Rectal smooth muscle tissue (tissue), 1 donor: Measurements from ENCODE around the gene NBPF9.
"Not testable (repeated sequence)": the region's sequence is repeated elsewhere in the genome, so short reads cannot be mapped to it uniquely, and the experiment has no call there.

Source experiments
- H3K27ac ChIP-seq: one replicate; pipeline ENCODE4 v1.7.0; 2013; ENCODE audit warnings: low read depth, low read length, inconsistent platforms
- H3K27me3 ChIP-seq: one replicate; pipeline ENCODE4 v1.7.0; 2013; ENCODE audit warnings: low read length; ENCODE audit not compliant: control insufficient read depth, insufficient read depth
- H3K36me3 ChIP-seq: one replicate; pipeline ENCODE4 v1.7.0; 2013; ENCODE audit warnings: low read length; ENCODE audit not compliant: control insufficient read depth, insufficient read depth
- H3K4me1 ChIP-seq: one replicate; pipeline ENCODE4 v1.7.0; 2013; ENCODE audit warnings: low read length; ENCODE audit not compliant: control insufficient read depth, insufficient read depth
- H3K4me3 ChIP-seq: one replicate; pipeline ENCODE4 v1.7.0; 2013; ENCODE audit warnings: low read length
- H3K9ac ChIP-seq: one replicate; pipeline ENCODE4 v1.7.0; 2013; ENCODE audit warnings: low read length

The NBPF9 gene

DNA sequence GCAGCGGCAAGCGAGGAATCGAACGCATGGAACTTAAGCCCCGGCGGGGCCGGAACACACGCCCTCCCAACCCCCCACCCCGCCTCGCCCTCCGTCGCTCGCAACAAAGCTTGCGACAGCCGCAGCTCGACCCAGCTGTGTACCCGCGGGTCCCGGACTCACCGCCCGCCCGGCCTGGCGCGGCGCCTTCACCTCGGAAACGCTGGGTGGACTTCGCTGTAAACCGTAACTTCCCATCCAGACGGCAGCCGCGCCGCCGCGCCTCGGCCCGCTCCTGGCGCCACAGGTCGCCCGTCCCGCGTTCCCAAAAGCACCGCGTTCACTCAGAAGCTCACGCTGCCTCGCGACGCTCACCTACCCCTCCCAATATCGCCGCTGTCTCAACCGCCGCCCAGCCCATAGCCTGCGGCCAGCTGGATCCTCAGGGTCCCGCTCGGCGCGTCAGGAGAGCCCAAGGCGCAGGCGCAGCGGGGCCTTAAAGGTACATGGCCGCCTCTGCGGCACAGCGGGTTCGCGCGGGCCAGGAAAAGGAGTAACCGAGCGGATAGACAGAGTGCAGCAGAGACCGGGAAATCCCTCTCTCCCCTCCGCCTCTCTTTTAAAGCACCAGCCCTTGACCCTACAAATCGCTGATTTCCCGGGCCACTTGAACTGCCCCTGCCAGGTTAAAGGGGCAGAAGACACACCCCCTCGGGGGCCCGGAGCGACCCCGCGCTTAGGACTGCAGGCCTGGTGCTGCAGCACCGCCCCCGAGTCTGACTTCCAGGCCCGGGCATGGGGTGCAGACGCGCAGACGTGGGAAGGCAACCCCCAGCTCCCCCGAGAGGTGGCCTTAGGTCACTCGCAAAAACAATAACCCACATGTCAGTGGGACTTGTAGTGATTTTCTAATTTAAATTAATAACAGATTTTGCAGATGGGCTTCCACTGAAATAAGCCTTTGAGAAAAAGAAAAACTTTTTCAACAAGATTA lies at the start of gene NBPF9:
Gene NBPF9 (minus strand): TSS at position 443 of the 973 bp plus-strand sequence. CDS start 21,412 bp downstream, outside the sequence.
- not testable (repeated sequence) for H3K9ac ChIP-seq, H3K27me3 ChIP-seq, H3K36me3 ChIP-seq, H3K4me1 ChIP-seq, H3K27ac ChIP-seq
- peak within 1 kb of the TSS; percentile 46 for H3K4me3 ChIP-seq

DNA sequence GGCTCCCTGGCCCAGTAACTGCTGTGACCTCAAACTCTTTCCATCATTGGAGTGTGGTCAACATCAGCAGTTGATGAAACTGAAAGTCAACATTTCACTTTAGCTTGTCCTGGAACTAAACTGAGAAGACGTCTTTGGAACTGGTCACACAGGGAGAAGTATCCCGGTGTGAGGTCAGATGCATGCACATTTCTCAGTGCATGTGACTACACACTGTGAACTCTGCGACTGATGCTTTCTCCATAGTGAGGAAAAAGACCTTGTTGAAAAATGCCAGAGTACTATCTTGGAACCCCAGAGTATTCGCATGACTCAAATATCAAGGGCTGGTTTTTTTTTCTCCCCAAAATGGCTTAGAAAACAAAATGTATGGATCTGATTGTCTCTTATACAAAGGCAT lies 46.6 kb upstream of the NBPF9 start:
- not testable (repeated sequence) for H3K4me3 ChIP-seq, H3K27ac ChIP-seq, H3K4me1 ChIP-seq, H3K36me3 ChIP-seq, H3K27me3 ChIP-seq, H3K9ac ChIP-seq

DNA sequence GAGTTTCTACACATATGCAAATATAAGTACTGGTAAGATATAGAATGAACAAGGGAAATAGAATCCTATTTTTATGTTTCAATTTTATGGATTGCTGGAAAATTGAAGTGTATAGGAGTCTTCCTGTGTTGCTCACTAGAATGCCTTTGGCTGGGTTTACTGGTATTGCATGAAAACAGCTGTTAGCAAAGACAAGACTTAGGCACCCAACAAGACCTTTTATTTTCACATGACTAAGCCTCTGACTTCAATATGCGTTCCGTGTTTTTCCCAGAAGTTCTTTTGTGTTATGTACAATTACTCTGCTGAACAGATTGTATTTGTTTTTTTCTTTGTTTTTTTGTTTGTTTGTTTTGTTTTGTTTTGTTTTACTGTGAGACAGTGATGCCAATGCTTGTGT lies 34.2 kb upstream of the NBPF9 start:
- H3K4me3 ChIP-seq, H3K27me3 ChIP-seq, H3K36me3 ChIP-seq, H3K9ac ChIP-seq, H3K4me1 ChIP-seq, H3K27ac ChIP-seq: not testable (repeated sequence)

- H3K27me3 ChIP-seq, H3K4me3 ChIP-seq, H3K27ac ChIP-seq, H3K4me1 ChIP-seq, H3K9ac ChIP-seq, H3K36me3 ChIP-seq: not testable (repeated sequence)
These were observed 27.6 kb upstream of the NBPF9 start for GRCh38 chr1:149130938-149131337.

- H3K27me3 ChIP-seq, H3K4me1 ChIP-seq, H3K9ac ChIP-seq, H3K36me3 ChIP-seq, H3K4me3 ChIP-seq, H3K27ac ChIP-seq: not testable (repeated sequence)
These were observed 25.9 kb upstream of the NBPF9 start for GRCh38 chr1:149129245-149129644.

DNA sequence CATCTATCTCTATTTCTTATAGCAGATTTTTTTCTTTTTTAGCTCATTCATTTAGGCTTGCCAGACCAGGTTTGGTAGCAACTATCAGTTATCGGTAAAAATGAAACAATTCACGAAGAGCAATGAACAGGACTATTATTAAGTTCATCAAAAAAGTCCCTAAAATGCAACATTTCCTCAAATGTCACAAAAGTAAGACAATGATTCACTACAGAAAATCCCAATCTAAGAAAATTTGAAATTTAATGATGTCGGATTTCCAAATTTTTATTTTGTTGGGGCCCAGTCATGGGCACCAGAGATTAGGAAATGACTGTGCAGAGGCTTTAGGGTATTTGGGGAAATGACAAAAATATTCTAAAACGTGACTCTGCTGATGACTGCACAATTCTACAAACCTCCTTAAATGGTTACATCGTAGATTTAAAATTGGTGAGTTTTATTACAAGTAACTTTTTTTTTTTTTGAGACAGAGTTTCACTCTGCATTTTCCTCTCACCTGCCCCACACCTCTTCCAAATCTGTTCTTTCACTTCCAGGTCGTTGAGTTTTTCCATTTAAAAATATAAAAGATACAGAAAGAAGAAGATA lies 23.3 kb upstream of the NBPF9 start:
- not testable (repeated sequence) for H3K4me3 ChIP-seq, H3K9ac ChIP-seq, H3K27me3 ChIP-seq, H3K4me1 ChIP-seq, H3K36me3 ChIP-seq, H3K27ac ChIP-seq

DNA sequence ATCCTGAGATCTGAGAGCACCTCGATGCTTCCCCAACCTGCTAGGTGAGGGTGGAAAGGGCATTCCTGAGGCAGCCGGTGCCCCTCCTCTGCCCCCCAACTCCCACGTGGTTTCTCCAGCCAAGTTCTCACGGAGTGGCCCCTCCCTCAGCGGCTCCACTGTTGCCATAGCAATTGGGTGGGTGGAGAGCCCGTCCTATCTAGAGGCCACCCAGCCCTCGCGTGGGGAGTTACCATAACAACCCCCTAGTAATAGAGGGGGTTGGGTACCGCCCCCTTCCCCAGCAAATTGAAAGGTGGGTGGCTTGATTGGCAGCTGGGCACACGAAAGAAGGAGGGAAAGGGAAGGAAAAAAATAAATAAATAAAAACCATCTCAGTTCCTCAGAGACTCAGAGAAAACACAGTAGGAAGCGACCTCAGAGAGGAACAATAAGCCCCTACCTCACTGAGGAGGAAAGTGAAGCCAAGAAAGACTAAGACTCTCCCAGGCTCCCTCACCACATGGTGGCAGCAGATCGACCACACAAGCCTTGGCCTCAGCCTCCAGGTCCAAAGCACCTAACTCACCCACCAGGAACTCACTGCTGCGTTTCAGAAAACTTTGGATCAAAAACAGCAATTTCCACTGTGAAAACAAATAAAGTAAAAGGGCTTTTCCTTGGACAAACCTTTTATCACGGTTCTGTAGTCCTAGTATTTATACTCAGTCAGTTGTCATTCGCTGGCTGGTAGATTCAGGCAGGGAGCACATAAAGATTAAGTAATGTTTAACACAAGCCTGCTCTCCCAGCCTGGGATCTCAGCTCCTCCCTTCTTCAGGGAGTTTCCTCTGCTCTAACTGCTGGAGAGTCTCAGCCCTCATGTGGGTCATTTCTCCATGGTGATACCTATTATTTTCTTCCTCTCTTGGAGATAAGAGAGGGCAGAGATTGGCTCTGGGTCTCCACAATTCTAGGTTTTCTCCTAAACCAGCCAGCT lies 20.9 kb upstream of the NBPF9 start:
- H3K9ac ChIP-seq, H3K27ac ChIP-seq, H3K27me3 ChIP-seq, H3K4me1 ChIP-seq, H3K36me3 ChIP-seq, H3K4me3 ChIP-seq: not testable (repeated sequence)

GRCh38 chr1:149112828-149113227 lies 9.5 kb upstream of the NBPF9 start:
- H3K27me3 ChIP-seq, H3K9ac ChIP-seq, H3K4me3 ChIP-seq, H3K27ac ChIP-seq, H3K4me1 ChIP-seq, H3K36me3 ChIP-seq: not testable (repeated sequence)

- H3K9ac ChIP-seq, H3K4me1 ChIP-seq, H3K36me3 ChIP-seq, H3K4me3 ChIP-seq, H3K27ac ChIP-seq, H3K27me3 ChIP-seq: not testable (repeated sequence)
These were observed 7.0 kb upstream of the NBPF9 start for GRCh38 chr1:149110343-149110742.

DNA sequence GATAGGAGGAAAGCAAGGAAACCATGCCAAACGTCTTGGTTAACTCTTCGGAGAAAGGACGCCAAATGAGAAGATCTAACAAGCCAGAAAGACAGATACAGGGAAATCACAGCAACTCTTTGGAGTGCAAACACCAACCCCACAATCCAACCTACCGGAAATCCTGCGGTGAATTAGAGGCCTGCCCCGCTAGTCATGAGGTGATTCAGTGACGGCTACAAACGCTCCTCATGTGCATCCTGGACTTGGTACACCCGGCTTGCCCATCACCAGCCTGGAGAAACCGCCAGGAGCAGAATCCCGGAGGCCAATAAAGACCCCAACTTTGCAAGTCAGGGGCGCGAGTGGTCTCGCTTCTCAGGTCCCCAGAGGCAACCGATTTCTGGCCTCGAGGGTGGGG lies 777 bp downstream of the NBPF9 start:
- H3K36me3 ChIP-seq, H3K4me1 ChIP-seq, H3K27ac ChIP-seq, H3K9ac ChIP-seq, H3K27me3 ChIP-seq: not testable (repeated sequence)
- H3K4me3 ChIP-seq = peak overlapping the region; percentile 46

DNA sequence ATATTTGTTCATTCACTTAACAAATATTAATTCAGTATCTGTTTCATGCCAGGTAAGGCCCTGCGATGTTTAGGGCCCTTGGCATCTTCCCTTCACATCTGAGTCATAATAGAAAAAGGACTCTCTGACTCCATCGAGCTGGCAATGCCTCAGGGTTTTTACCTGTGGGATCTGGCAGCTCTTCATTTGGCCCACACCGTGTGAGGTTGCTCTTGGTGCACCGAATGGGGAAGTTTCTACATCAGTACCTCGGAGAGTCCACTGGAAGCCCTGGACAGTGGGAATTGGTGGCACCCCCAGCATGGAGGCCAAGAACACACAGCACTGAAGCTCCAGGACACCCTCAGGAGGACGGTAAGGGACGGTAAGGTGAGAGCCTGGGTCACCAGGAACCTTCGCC lies 5.1 kb downstream of the NBPF9 start:
- H3K4me3 ChIP-seq, H3K9ac ChIP-seq, H3K4me1 ChIP-seq, H3K27me3 ChIP-seq, H3K27ac ChIP-seq, H3K36me3 ChIP-seq: not testable (repeated sequence)

- not testable (repeated sequence) for H3K4me3 ChIP-seq, H3K27ac ChIP-seq, H3K9ac ChIP-seq, H3K4me1 ChIP-seq, H3K36me3 ChIP-seq, H3K27me3 ChIP-seq
These were observed 10.2 kb downstream of the NBPF9 start for GRCh38 chr1:149093155-149093554.
